Right lobe of liver (tissue), 6 donors: ENCODE data around the gene LST1. TPM values are rescaled to one million over a fixed set of nuclear protein-coding genes. Genes with fewer than 3 reads are reported as not detected.

Source experiments
- ATAC-seq, 4 donors: fragments of 200-7000 bp; cut with Tn5 transposase; one replicate each; pipeline ENCODE4 v1.9.1; 2020; ENCODE audit warnings: mild to moderate bottlenecking in 4 of 4, moderate library complexity in 4 of 4
- DNase-seq, 3 donors: peaks; one replicate each; pipeline ENCODE4 v3.0.0-alpha.2; 2020
- H3K27ac ChIP-seq, 3 donors: fragments of 200-600 bp; one replicate each; pipeline ENCODE4 v1.8.0; 2022
- H3K27me3 ChIP-seq, 2 donors: fragments of 200-600 bp; one replicate each; pipeline ENCODE4 v1.8.0; 2022
- H3K36me3 ChIP-seq, 4 donors: fragments of 200-600 bp; sonication (generic) in 1 of 4; one replicate each; pipeline versions ENCODE4 v1.5.1 to v1.8.0; 2017 to 2022; ENCODE audit warnings: control low read depth in 1 of 4
- H3K4me1 ChIP-seq, 4 donors: fragments of 200-600 bp; sonication (generic) in 1 of 4; one replicate each; pipeline versions ENCODE4 v1.5.1 to v1.8.0; 2017 to 2022; ENCODE audit warnings: control low read depth in 1 of 4
- H3K4me3 ChIP-seq, 3 donors: fragments of 200-600 bp; one replicate each; pipeline ENCODE4 v1.8.0; 2022
- H3K9me3 ChIP-seq, 4 donors: fragments of 200-600 bp; sonication (generic) in 1 of 4; one replicate each; pipeline versions ENCODE4 v1.5.1 to v1.8.0; 2017 to 2022; ENCODE audit warnings: control low read depth in 1 of 4
- CTCF ChIP-seq, 4 donors: fragments of 200-600 bp in 3 of 4; fragments of 450-650 bp in 1 of 4; IDR thresholded peaks; one replicate each; pipeline versions ENCODE4 v1.5.1 to v1.8.0; 2016 to 2022; ENCODE audit warnings: antibody characterized with exemption in 4 of 4, mild to moderate bottlenecking in 2 of 4
- POLR2A ChIP-seq: fragments of 450-650 bp; IDR thresholded peaks from one replicate; pipeline ENCODE4 v1.6.1; 2017; ENCODE audit warnings: antibody characterized with exemption, mild to moderate bottlenecking
- WGBS: methylation state at CpG from one replicate; pipeline ENCODE4 v1.1.6; 2018; ENCODE audit warnings: low coverage, low lambda C conversion rate; ENCODE audit not compliant: insufficient coverage; ENCODE audit errors: missing lambda C conversion rate; 5-methylcytosine and 5-hydroxymethylcytosine counted together
- intact Hi-C, 2 donors: fragments of 100-400 bp; cut with DNase I; formaldehyde crosslinking; loops; one replicate each; pipeline versions ENCODE4 v1.11.2 to v1.14.1; 2022
- total RNA-seq, 6 experiments: library from RNA; depleted of rRNA in 2 of 6; stranded (reverse); fragments of >200 nt in 2 of 6; fragmentation: NEBNext Ultra II Directional in 3 of 6; extraction: Animal tissue kit (Norgen Biotek cat#: 25700) in 3 of 6; gene quantifications; one replicate each; pipeline versions ENCODE4 v1.1.0 to v1.2.4, GENCODE V29; 2016 to 2023
- donor health status: DM: no; HTN: yes; CAD: no.
- donor health status: DM: no; HTN: no; CAD: no.
- donor health status: DM: no; HTN: no; CAD: no.
- donor health status: DM: no; HTN: yes; CAD: no.
- donor health status: DM: no; HTN: yes; CAD: no.

The LST1 gene
- total RNA-seq, 6 experiments from 2014 or later = 1.5 to 21.5 (median 6.7) TPM

- no peak overlapping the region for H3K4me3 ChIP-seq
- H3K4me1 ChIP-seq = peaks cover 0 to 12% (median 0%) of the 10 kb centered on the region in 4 donors
- no peaks in the 10 kb centered on the region for H3K9me3 ChIP-seq
- H3K27me3 ChIP-seq = no peaks in the 10 kb centered on the region
- DNase-seq = no peak
- no peak for ATAC-seq
- 100% methylated on average over 2 of the region's 16 CpGs for WGBS
- intact Hi-C loops = no loop called here
- TF ChIP-seq CTCF (IDR thresholded peaks at IDR 0.05) (no peak), POLR2A (no peak)
- H3K36me3 ChIP-seq = peaks cover 5 to 94% (median 47%) of the 10 kb centered on the region in 4 donors
- H3K27ac ChIP-seq = no peak overlapping the region
Measured at GRCh38 chr6:31631209-31631608, 45.1 kb downstream of the LST1 start.

- Histone ChIP-seq H3K9me3 (no peaks in the 10 kb centered on the region), H3K27ac (no peak overlapping the region), H3K36me3 (peaks cover 5 to 94% (median 47%) of the 10 kb centered on the region in 4 donors), H3K4me3 (no peak overlapping the region), H3K27me3 (no peaks in the 10 kb centered on the region), H3K4me1 (peaks cover 0 to 12% (median 0%) of the 10 kb centered on the region in 4 donors)
- ATAC-seq (no peak), DNase-seq (no peak)
- intact Hi-C loops = no loop called here
- no CpG with 5 or more reads among the region's 32 CpGs for WGBS
- TF ChIP-seq POLR2A = no peak
Measured at GRCh38 chr6:31631681-31632278, 45.7 kb downstream of the LST1 start.

- Histone ChIP-seq H3K27me3 (no peaks in the 10 kb centered on the region), H3K4me3 (no peak overlapping the region), H3K4me1 (peaks cover 0 to 12% (median 0%) of the 10 kb centered on the region in 4 donors), H3K27ac (no peak overlapping the region), H3K9me3 (no peaks in the 10 kb centered on the region), H3K36me3 (peaks cover 5 to 94% (median 49%) of the 10 kb centered on the region in 4 donors)
- intact Hi-C loops = no loop called here
- 93% methylated on average over 9 of the region's 26 CpGs for WGBS
- no peak for ATAC-seq
- no peak for TF ChIP-seq CTCF (IDR thresholded peaks at IDR 0.05)
- no peak for TF ChIP-seq POLR2A
- DNase-seq = no peak
Measured at GRCh38 chr6:31632279-31632946, 46.3 kb downstream of the LST1 start.

GRCh38 chr6:31633447-31633846 lies 47.4 kb downstream of the LST1 start:
- no peaks in the 10 kb centered on the region for H3K27me3 ChIP-seq
- no peak overlapping the region for H3K4me3 ChIP-seq
- WGBS = 100% methylated on average over 2 of the region's 7 CpGs
- H3K9me3 ChIP-seq = no peaks in the 10 kb centered on the region
- H3K4me1 ChIP-seq = peaks cover 0 to 12% (median 0%) of the 10 kb centered on the region in 4 donors
- intact Hi-C loops = no loop called here
- ATAC-seq (no peak), DNase-seq (no peak)
- TF ChIP-seq CTCF (IDR thresholded peaks at IDR 0.05) (no peak), POLR2A (no peak)
- peaks cover 5 to 94% (median 50%) of the 10 kb centered on the region in 4 donors for H3K36me3 ChIP-seq
- no peak overlapping the region for H3K27ac ChIP-seq

GRCh38 chr6:31634131-31634530 lies 48.1 kb downstream of the LST1 start:
- ATAC-seq = no peak
- no peak for DNase-seq
- Histone ChIP-seq H3K36me3 (peaks cover 5 to 94% (median 51%) of the 10 kb centered on the region in 4 donors), H3K9me3 (no peaks in the 10 kb centered on the region), H3K4me1 (peaks cover 0 to 12% (median 0%) of the 10 kb centered on the region in 4 donors), H3K27ac (no peak overlapping the region), H3K27me3 (no peaks in the 10 kb centered on the region), H3K4me3 (no peak overlapping the region)
- intact Hi-C loops = no loop called here
- 95% methylated on average over 2 of the region's 3 CpGs for WGBS
- TF ChIP-seq POLR2A = no peak
- no peak for TF ChIP-seq CTCF (IDR thresholded peaks at IDR 0.05)
